ENCODE data around the gene CCDC34.

CCDC34 gene

GRCh38 chr11:27315836-27316235 is 47.2 kb downstream of the CCDC34 start:
- no peak for DNase-seq

- no peak for DNase-seq
Observed at GRCh38 chr11:27313157-27313821, 49.7 kb downstream of the CCDC34 start.

DNA sequence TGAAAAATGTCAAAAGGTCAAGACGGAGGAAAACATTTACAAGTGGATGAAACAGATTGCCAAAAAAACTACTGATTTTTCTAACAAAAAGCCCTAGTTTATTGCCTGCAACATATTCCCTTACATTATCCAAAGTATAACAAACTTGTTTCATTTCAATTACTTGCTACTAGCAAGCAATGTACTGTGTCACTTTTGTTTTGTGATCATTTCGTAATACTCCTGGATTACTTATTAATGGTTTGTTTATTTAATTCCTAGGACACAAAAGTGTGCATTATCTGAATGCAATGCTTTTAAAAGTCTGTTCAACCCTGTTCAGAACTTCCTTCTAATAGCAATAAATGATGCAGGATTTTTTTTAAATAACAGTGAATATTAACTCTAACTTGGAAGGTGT is 50.9 kb downstream of the CCDC34 start:
- DNase-seq: no peak

DNA sequence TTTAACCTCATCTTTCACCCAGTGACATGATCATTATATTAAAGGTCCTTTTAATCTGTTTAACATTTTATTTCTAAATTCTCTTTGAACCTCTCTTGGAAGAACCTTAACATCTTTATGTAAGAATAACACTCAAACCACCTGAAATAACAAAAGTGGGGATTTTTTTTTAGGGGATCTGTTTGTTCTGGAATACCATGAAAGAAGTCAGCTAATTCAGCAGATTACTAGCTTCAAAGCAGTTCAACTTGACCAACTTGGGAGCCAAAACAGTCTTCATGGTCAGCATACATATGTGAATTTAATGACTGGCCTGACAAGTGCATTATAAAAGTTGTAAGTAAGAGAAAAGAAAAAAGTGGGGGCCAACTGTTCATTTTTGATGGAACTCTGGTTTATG is 52.3 kb downstream of the CCDC34 start:
- DNase-seq: no peak

DNA sequence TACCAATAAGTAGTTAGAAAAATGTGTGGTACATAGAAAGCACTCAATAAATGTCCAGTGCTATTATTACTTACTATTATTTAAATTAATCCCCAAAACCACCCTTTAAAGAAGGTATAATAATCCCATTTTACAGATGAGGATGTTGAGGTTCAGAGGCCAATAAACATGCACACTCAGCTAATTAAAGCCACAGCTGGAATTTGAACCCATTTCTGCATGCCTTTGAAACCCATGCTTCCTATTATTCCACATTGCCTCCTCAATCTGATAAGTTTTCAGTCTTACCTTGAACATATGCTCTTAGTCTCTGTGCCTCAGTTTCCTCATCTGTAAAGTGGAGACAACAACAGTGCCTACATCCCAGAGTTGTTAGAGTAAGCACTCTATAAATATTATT is 52.8 kb downstream of the CCDC34 start:
- no peak for DNase-seq

- no peak for DNase-seq
Observed at GRCh38 chr11:27309046-27309445, 54.0 kb downstream of the CCDC34 start.

- DNase-seq: no peak
Observed at GRCh38 chr11:27307232-27307631, 55.8 kb downstream of the CCDC34 start.

GRCh38 chr11:27305751-27306150 is 57.3 kb downstream of the CCDC34 start:
- DNase-seq: no peak

GRCh38 chr11:27304514-27304913 is 58.5 kb downstream of the CCDC34 start:
- no peak for DNase-seq

DNA sequence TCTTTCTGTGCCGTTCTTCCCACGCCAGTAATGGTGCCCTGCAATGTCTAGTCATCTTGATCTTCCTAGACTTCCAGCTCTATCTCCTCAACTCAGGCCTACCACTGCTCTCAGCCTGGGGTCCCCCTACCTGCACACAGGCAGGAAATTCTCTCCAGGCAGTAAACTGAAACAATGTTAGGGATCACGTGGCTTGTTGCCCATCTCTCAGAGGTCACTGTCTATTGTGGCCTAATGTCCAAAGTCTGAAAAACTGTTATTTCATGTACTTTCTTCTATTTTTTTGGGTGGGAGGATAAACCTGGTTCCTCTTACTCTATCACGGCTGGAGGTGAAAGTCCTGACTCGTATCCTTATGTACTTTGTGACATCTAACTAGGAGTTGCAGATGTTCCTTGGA is 59.1 kb downstream of the CCDC34 start:
- no peak for DNase-seq

DNA sequence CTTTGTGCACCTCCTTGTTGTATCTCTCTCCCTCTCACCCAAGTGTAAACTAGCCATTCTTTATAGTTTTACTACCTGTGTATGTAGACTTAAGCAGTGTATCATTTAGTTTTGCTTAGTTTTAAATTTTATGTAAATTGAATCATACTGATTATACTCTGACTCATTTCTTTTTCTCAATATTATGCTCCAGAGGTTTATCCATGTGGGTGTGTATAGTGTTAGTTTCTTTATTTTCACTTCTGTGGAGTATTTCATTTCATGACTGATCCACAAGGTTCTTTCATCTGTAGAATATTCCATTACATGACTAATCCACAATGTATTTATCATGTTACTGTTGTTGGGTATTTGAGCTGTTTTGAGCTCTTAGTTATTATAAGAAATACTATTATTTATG is 62.0 kb downstream of the CCDC34 start:
- DNase-seq: no peak

DNA sequence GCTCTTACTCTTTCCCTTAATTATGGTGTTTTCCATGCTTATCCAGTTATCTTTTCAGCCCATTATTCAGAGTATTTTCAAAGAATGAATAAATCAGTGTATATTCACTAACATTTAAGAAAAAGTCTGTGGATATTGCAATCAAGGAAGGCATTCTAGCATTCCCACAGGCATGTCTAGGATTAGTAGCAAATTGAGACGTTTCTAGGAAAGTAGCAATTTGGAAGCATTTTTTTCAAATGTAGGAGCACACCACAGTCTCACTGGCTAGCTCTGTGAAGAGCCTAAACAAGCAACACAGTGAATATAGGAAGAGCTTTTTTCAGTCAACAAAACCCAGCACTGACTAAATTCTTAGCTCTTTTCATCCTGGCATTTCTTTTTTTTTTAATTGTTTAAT is 65.4 kb downstream of the CCDC34 start:
- no peak for DNase-seq

DNA sequence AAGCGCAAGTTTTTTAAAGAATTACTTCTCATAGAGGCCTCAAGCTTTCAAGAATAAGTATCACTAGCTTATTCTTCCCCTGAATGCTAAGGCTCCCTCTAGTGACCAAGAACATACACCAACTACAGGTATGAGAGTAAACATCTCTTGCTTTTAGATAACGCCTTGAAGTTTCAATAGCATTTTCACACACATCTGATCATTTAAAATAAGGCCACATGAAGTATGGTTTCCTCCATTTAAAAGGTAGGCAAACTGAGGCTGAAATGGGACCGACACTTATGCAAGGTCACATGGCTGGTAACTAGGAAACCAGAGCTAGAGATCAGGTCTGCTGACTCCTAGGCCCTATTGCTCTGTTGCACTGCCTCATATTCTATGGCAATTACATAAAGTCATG is 66.5 kb downstream of the CCDC34 start:
- no peak for DNase-seq

GRCh38 chr11:27295928-27296327 is 67.1 kb downstream of the CCDC34 start:
- no peak for DNase-seq

GRCh38 chr11:27294654-27295053 is 68.4 kb downstream of the CCDC34 start:
- no peak for DNase-seq

DNA sequence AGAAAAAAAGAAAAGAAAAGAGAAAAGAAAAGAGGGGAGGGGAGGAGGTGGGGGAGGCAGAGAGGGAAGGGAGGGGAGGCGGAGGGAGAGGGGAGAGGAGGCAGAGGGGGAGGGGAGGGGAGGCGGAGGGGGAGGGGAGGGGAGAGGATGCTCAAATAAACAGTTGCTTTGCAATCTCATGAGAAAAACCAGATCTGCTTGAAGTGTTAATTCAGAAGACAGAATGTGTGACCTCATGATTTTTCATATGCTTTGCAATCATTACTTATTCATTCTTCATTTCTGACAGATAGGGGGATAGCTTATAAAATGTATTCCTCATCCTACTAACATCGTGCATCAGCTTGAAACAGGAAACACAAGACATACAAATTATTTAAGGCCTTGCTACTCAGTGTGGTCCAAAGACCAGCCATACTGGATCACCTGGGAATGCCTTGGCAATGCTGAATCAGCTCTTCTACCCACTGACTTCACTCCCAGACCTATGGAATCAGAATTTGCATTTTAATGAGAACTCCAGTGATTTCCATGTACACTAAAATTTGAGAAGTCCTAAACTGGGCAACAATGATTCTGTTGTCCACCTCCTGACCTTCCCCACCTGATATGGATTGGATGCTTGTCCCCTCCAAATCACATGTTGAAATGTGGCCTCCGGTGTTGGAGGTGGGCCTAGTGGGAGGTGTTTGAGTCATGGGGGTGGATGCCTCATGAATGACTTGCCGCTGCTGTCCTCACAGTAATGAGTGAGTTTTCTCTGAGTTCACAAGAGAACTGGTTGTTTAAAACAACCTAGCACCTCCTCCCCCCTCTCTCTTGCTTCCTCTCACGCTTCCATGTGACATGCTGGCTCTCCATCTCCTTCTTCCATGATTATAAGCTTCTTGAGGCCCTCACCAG is 69.2 kb downstream of the CCDC34 start:
- DNase-seq: no peak

DNA sequence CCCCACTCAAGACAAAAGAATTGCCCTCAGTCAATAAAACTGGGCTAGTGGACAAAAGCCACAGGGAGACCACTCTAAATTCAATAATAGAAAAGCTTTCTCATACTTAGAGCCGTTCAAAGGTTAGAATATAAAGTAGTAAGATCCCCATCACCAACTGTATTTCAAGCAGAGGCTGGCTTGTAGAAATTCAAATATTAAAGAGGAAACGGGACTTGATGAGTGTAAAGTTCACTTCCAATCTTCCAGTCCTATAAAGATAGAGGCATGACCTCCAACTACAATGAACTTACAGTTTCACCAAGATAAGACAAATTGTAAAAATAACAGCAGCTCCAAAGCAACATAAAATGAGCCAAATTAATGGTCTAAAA is 70.4 kb downstream of the CCDC34 start:
- no peak for DNase-seq

- no peak for DNase-seq
Observed at GRCh38 chr11:27291954-27292636, 70.9 kb downstream of the CCDC34 start.

- no peak for DNase-seq
Observed at GRCh38 chr11:27291302-27291889, 71.6 kb downstream of the CCDC34 start.

- DNase-seq: no peak
Observed at GRCh38 chr11:27290261-27291050, 72.6 kb downstream of the CCDC34 start.

Data from effector CD8-positive, alpha-beta T cell (primary cell).